NB4 (cell line): ENCODE data around the gene AOC1.

ENCODE experiments used
- DNase-seq: peaks from one replicate; pipeline ENCODE4 v3.0.0; 2010; ENCODE audit warnings: low read depth
- H3K4me3 ChIP-seq: one replicate; pipeline ENCODE4 v1.5.1; 2011; ENCODE audit warnings: mild to moderate bottlenecking, low read depth, low read length, moderate library complexity
- CTCF ChIP-seq: IDR thresholded peaks from one replicate; pipeline ENCODE4 v1.5.1; 2012; ENCODE audit warnings: low read depth, low read length
- MYC ChIP-seq: IDR thresholded peaks from 2 replicates; pipeline ENCODE4 v1.6.1; 2011; ENCODE audit warnings: low read depth, low read length
- POLR2A ChIP-seq: IDR thresholded peaks from 2 replicates; pipeline ENCODE4 v1.6.1; 2011; ENCODE audit warnings: mild to moderate bottlenecking; ENCODE audit not compliant: insufficient read length; ENCODE audit errors: extremely low read depth
- TF ChIP-seq, protein P1 (sequence below): IDR thresholded peaks from 2 replicates; pipeline ENCODE4 v1.6.1; 2011; ENCODE audit warnings: low read depth, low read length

AOC1 gene

GRCh38 chr7:150863946-150864345 lies 11.6 kb downstream of the AOC1 start:
- TF ChIP-seq MYC = no peak
- no peak for DNase-seq

DNA sequence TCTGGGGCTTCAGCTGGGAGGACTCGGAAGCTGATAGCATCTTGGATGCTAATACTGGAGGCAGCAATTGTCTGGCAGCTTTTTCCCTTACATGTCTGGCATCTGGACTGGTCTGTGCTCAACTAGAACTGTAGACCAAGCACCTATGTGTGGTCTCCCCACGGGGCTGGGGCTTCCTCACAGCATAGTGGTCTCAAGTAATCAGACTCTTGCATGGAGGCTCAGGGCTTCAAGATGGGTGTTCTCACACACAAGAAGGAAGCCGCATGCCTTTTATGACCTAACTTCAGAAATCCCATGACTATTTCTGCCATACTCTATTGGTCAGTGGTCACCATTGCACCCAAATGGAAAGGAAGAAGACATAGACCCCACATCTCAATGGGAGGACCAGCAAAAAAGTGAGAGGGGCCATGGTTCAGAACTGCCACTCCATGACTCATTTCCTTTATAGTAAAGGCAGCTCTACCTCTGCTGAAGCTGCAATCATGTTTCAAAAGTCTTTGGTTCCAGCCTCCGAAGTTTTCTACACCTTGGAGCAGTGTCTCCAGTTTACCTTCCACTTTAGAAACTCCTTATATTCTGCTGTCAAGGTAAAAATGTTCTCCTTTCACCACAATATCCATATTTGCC lies 14.7 kb downstream of the AOC1 start:
- no peak overlapping the region for H3K4me3 ChIP-seq

More at GRCh38 chr7:150863946-150864345, 11.6 kb downstream of the AOC1 start:
- no peak overlapping the region for H3K4me3 ChIP-seq

GRCh38 chr7:150867605-150868004 lies 15.3 kb downstream of the AOC1 start:
- no peak for DNase-seq
- H3K4me3 ChIP-seq = no peak overlapping the region
- TF ChIP-seq MYC = no peak
- no peak for TF ChIP-seq POLR2A

More for the DNA sequence above, 14.7 kb downstream of the AOC1 start:
- no peak for DNase-seq
- TF ChIP-seq MYC = no peak
- no peak for TF ChIP-seq CTCF

- H3K4me3 ChIP-seq = no peak overlapping the region
- TF ChIP-seq MYC = no peak
- TF ChIP-seq POLR2A = no peak
- no peak for TF ChIP-seq CTCF
- TF ChIP-seq, protein P1, sequence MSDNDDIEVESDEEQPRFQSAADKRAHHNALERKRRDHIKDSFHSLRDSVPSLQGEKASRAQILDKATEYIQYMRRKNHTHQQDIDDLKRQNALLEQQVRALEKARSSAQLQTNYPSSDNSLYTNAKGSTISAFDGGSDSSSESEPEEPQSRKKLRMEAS = no peak
- DNase-seq = no peak
Observed at GRCh38 chr7:150869467-150869866, 17.1 kb downstream of the AOC1 start.

- H3K4me3 ChIP-seq = no peak overlapping the region
- peak; percentile 47 for DNase-seq
- TF ChIP-seq CTCF = no peak
- TF ChIP-seq MYC = no peak
- TF ChIP-seq, protein P1 = no peak
- TF ChIP-seq POLR2A = no peak
Observed at GRCh38 chr7:150871601-150872000, 19.3 kb downstream of the AOC1 start.

- H3K4me3 ChIP-seq = no peak overlapping the region
- TF ChIP-seq CTCF (no peak), MYC (no peak), POLR2A (no peak)
- TF ChIP-seq, protein P1 = no peak
- no peak for DNase-seq
Observed at GRCh38 chr7:150874401-150875198, 22.3 kb downstream of the AOC1 start.

DNA sequence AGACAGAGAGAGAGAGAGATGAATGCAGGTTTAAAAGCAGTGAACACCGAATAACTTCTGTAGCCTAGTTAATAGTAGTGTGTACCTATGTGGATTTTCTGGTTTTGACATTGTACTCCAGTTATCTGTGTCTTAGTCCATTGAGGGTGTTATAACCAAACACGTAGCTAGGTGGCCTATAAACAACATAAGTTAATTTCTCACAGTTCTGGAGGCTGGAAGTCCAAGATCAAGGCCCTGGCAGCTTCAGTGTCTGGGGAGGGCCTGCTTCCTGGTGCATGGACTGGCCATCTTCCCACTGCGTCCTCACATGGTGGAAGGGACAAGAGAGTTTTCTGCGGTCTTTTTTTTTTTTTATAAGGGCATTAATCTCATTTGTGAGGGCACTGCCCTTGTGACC lies 23.5 kb downstream of the AOC1 start:
- no peak for TF ChIP-seq MYC
- peak; percentile 9 for TF ChIP-seq CTCF
- peak; percentile 41 for DNase-seq
- no peak overlapping the region for H3K4me3 ChIP-seq
